DMS79 treated with DMSO at 0.1 percent for 48 hours (cell line): ENCODE results near the gene ZNF140.

ENCODE experiments used
- DNase-seq: peaks from one replicate; lab custom pipeline; 2025; lab: John Stamatoyannopoulos, UW

ZNF140 gene

GRCh38 chr12:133130038-133130807, 49.5 kb downstream of the ZNF140 start, which contains the start of the genes ZNF10 and ZNF891:
Gene ZNF10, plus strand, starts transcription at chr12:133130627. Its CDS starts 13,866 bp downstream, at chr12:133144493.
Gene ZNF891, minus strand, starts transcription at chr12:133130274. Its CDS starts 8,356 bp downstream, at chr12:133121918.
- peak; percentile 91 for DNase-seq

GRCh38 chr12:133130808-133131128, 50.0 kb downstream of the ZNF140 start:
- no peak for DNase-seq

GRCh38 chr12:133135747-133136146, 55.0 kb downstream of the ZNF140 start:
- no peak for DNase-seq

GRCh38 chr12:133145981-133146380, 65.3 kb downstream of the ZNF140 start:
- no peak for DNase-seq

GRCh38 chr12:133156125-133156690, 75.5 kb downstream of the ZNF140 start:
- DNase-seq, result no peak
